GM12872 (cell line): ENCODE measurements around the gene AKAP6.

Experiments
- CTCF ChIP-seq: IDR thresholded peaks from 3 replicates; pipeline ENCODE4 v1.5.1; 2011; ENCODE audit warnings: low read depth, mild to moderate bottlenecking, low read length, moderate library complexity; ENCODE audit not compliant: insufficient read depth

Gene AKAP6

GRCh38 chr14:32329146-32329545 lies at the start of gene AKAP6:
AKAP6 (plus strand) TSS chr14:32329298; CDS start chr14:32433494, 104,196 bp downstream.
- TF ChIP-seq CTCF: no peak

- TF ChIP-seq CTCF: no peak
These were observed 42.5 kb upstream of the AKAP6 start for GRCh38 chr14:32286602-32287001.

GRCh38 chr14:32296366-32296765 lies 32.7 kb upstream of the AKAP6 start:
- TF ChIP-seq CTCF: no peak

- no peak for TF ChIP-seq CTCF
These were observed 30.8 kb upstream of the AKAP6 start for GRCh38 chr14:32298346-32298745.

GRCh38 chr14:32300136-32300535 lies 29.0 kb upstream of the AKAP6 start:
- TF ChIP-seq CTCF: no peak

- TF ChIP-seq CTCF: no peak
These were observed 25.2 kb upstream of the AKAP6 start for GRCh38 chr14:32303865-32304264.

- TF ChIP-seq CTCF: no peak
These were observed 24.8 kb upstream of the AKAP6 start for GRCh38 chr14:32304296-32304695.

- TF ChIP-seq CTCF: no peak
These were observed 22.5 kb upstream of the AKAP6 start for GRCh38 chr14:32306549-32306948.
